Activated naive CD4-positive, alpha-beta T cell treated with anti-CD3 and anti-CD28 coated beads, Interleukin-2, amount 50 U/mL, for 16 hours (primary cell): ENCODE data around the gene PEAK3.

Source experiments
- DNase-seq: peaks from one replicate; pipeline ENCODE4 v3.0.0-alpha.2; 2020

The PEAK3 gene

GRCh38 chr19:2235381-2236063, 46.5 kb downstream of the PEAK3 start:
- no peak for DNase-seq

DNA sequence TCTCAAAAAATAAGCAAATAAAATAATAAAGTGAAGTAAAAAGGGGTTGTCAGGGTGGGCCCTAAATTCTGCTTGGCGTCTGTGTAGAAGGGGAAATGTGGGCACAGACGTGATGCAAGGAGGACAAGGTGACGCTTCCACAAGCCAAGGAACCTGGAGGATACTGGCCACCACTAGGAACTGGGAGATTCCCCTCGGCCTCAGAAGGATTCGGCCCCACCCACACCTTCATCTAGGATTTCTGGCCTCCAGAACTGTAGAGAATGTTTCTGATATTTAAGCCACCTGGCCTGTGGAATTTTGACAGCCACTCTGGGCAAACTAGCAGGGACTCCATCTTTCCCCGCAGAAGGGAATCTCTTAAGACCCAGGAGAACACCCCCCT, 47.0 kb downstream of the PEAK3 start:
- DNase-seq: no peak

DNA sequence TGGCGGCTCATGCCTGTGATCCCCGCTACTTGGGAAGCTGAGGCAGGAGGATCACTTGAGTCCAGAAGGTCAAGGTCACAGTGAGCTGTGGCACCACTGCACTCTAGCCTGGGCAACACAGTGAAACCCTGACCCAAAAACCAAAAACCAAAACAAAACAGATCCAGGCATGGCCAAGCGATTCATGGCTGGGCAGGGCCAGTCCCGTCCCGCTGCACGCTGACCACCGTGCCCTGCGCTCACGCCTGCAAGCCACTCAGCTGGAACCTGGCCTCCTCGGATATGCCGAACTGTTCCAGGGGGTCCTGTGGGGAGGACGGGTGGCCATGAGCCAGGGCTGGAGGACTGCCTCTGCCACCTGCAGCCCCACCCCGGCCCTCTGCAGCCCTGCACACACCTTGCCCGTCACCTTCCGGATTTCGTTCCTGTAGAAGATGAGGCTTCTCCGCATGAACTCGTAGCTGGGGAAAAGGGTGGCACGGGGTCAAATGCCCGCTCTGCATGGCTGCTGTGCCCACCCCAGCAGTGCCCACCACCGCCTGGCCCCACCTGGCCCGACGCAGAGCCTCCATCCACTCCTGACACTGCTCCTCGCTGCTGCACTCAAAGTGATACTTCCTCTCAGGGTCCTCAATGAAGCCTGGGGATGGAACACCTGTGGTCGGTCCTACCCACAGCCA, 48.2 kb downstream of the PEAK3 start:
- no peak for DNase-seq

DNA sequence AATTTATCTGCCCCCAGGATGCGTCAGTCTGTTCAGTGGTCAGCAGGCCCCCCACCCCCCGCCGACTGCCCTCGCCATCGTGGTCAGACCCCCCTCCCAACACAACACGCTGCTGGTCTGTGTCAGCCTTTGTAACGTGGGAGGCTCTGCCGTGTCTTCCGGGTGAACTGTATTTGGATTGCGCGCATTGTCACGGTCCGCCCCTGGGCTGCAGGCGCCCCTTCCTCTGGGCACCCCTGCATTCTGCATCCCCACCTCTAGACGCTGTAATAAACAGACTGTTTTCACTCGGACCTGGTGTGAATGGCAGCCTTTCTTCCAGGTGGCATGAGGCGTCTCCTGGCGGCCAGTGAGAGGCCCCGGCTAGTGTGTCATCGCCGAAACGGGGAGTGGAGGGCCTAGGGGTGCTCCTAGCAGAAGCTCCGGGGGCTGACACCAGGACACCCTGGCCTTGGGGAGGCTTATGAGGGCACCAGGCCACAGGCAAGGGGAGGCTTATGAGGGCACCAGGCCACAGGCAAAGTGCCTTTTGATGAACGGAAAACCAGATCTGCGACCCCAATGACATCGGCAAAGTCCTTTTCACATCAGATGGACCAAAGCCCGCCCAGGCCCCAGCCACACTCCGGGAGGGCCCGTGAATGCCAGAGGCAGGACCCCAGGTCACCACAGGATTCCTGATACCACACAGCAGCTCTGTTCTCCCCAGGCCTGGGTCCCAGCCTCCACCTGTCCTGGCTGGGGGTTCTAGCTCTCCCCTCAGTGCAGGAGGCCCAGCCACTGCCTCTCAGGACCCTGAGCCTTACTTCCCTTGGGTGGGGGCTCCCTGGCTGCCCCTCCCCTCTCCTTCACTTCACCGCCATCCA, 49.5 kb downstream of the PEAK3 start:
- no peak for DNase-seq

- DNase-seq: no peak
These were observed 50.3 kb downstream of the PEAK3 start for GRCh38 chr19:2231621-2232221.

DNA sequence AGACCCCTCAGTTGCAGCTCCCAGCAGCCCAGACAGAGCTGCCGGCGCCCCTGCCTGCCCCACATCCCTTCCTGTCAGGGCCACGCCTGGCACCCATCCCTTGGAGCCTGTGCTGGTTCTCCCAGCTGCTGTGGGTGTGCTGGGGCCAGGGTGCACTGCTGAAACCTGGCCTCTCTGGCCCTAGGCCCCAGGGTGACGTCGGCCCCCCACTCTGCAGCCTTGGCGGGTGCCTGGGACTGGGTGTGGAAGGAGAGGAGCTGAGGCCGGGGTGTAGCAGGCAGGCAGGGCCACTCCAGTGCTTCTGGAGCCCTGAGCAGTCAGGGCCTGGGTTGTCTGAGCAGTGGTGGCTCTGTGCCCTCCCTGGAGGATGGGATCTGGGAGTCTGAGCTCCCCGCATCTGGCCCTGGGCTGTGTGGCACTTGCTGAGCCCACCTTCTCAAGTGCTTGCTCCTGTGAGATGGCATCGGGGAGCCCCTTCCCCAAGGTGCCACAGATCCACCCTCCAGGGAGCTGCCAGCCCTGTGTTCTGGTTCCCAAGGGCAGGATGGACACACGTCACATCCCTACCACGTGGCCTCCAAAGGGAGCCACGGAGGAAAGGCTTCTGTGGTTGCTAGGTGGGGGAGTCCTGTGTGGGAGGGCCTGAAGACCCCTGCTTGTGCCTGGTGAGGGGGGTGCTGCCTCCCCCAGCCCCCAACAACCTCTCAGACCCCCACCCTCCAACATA, 51.0 kb downstream of the PEAK3 start:
- DNase-seq: no peak

GRCh38 chr19:2230033-2230531, 51.9 kb downstream of the PEAK3 start:
- no peak for DNase-seq

GRCh38 chr19:2229103-2230032, 52.6 kb downstream of the PEAK3 start:
- no peak for DNase-seq

DNA sequence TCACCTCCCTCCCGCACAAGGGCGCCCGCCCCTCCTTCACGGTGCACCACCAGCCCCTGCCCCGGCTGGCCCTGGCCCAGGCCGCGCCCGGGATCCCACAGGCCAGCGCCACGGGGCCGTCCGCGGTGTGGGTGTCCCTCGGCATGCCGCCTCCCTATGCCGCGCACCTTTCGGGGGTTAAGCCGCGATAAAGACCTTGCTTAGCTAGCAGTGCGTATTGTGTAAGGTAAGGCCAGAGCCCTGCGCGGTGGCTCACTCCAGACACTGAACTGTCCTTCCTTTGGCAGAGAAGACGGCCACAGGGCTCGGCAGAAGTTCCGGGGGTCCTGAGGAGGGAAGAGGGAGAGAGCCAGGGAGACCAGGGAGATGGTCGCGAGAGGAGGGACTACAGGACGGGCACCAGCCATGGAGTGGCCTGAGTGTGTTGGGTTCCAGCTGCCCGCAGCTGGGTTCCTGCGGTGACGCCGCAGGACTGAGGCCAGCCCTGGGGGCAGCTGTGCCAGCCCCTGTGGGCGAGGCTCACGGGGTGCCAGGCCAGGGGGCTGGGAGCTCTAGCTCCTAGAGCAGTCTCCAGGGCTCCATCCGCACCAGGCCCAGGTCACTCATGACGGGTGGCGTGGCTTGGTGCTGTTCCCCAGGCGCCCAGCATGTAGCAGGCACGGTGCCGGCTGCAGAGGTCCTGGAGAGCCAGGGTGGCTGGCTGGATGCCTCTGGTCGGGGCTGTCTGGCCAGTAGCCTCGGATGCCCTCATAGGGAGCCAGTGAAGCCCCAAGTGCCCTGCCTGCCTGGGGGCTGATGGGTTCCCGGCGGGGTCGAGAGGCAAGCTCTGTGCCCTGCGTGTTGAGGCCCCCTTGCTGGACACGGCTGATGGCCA, 53.6 kb downstream of the PEAK3 start:
- DNase-seq: no peak

DNA sequence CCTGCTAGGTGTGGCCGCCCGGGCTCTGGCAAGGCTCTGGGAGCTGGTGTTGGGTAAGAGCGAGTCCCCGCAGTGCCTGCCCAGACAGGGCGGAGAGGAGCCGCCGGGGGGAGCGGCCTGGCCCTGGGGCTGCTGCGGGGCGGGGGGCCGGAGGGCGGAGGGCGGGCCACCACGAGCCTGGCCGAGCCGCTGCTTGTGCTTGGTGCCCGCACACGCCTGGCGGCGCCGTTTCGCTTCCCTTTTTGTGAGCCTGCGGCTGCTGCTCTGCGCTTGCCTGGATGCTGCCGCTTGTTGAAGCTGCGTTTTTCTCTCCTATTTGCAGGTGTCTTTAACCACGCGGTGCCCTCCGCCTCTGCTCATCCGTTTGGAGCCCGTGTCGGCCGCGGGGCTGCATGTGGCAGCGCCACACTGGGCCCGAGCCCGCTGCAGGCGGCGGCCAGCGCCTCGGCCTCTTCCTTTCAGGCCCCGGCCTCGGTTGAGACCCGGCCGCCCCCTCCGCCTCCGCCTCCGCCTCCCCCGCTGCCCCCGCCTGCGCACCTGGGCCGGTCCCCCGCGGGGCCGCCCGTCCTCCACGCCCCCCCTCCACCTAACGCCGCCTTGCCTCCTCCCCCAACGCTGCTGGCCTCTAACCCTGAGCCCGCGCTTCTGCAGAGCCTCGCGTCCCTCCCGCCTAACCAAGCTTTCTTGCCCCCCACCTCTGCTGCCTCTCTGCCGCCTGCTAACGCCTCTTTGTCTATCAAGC, 54.4 kb downstream of the PEAK3 start:
- DNase-seq: no peak

DNA sequence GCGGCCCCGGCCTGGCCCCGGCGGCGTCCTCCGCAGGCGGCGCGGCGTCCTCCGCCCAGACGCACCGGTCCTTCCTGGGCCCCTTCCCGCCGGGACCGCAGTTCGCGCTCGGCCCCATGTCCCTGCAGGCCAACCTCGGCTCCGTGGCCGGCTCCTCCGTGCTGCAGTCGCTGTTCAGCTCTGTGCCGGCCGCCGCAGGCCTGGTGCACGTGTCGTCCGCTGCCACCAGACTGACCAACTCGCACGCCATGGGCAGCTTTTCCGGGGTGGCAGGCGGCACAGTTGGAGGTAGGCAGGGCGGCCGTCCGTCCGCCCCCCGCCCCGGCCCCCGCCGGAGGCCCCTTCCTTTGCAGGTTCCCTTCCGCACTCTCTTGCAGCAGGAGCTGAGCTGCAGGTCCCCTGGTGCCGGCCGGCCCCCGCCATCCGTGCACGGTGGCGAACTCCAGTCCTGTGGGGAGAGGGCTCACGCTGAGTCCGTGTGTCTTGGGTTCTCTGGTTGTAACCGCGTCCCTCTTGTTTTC, 55.1 kb downstream of the PEAK3 start:
- DNase-seq: no peak

DNA sequence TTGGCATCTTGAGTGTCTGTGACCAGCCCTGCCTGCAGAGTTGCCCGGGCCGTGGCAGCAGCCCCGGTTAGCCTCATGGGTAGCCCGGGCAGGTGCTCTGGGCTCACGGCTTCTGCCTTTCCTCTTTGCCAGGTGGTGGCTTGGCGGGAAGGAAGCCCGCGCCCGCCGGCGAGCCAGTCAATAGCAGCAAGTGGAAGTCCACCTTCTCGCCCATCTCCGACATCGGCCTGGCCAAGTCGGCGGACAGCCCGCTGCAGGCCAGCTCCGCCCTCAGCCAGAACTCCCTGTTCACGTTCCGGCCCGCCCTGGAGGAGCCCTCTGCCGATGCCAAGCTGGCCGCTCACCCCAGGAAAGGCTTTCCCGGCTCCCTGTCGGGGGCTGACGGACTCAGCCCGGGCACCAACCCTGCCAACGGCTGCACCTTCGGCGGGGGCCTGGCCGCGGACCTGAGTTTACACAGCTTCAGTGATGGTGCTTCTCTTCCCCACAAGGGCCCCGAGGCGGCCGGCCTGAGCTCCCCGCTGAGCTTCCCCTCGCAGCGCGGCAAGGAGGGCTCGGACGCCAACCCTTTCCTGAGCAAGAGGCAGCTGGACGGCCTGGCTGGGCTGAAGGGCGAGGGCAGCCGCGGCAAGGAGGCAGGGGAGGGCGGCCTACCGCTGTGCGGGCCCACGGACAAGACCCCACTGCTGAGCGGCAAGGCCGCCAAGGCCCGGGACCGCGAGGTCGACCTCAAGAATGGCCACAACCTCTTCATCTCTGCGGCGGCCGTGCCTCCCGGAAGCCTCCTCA, 55.7 kb downstream of the PEAK3 start:
- no peak for DNase-seq

- DNase-seq: no peak
These were observed 56.4 kb downstream of the PEAK3 start for GRCh38 chr19:2225415-2226050.

GRCh38 chr19:2224754-2225349, 57.1 kb downstream of the PEAK3 start:
- DNase-seq: no peak
